DND-41 (cell line): ENCODE data around the gene VAV2.

ENCODE experiments used
- EZH2 ChIP-seq: IDR thresholded peaks from 3 replicates; pipeline ENCODE4 v1.6.1; 2012; ENCODE audit warnings: borderline replicate concordance, low read depth, mild to moderate bottlenecking, moderate library complexity, low read length, inconsistent platforms; ENCODE audit not compliant: severe bottlenecking
- TF ChIP-seq, protein P1 (sequence below): IDR thresholded peaks from 2 replicates; pipeline ENCODE4 v1.5.1; 2012; ENCODE audit warnings: borderline replicate concordance, low read length, moderate library complexity, mild to moderate bottlenecking; ENCODE audit not compliant: poor library complexity, severe bottlenecking; ENCODE audit errors: extremely low read depth

DNA sequence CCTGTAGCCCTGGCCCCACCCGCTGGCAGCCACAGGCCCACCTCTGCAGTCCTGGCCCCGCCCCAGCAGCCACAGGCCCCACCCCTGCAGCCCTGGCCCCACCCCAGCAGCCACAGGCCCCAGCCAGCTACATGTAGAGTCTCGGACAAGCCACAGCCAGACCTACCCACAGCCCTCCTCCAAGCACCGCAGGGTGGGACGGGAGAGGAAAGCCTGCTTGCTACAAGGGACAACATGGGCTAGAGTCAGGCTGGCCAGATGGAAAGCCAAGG, 204.4 kb downstream of the VAV2 start:
- TF ChIP-seq, protein P1, sequence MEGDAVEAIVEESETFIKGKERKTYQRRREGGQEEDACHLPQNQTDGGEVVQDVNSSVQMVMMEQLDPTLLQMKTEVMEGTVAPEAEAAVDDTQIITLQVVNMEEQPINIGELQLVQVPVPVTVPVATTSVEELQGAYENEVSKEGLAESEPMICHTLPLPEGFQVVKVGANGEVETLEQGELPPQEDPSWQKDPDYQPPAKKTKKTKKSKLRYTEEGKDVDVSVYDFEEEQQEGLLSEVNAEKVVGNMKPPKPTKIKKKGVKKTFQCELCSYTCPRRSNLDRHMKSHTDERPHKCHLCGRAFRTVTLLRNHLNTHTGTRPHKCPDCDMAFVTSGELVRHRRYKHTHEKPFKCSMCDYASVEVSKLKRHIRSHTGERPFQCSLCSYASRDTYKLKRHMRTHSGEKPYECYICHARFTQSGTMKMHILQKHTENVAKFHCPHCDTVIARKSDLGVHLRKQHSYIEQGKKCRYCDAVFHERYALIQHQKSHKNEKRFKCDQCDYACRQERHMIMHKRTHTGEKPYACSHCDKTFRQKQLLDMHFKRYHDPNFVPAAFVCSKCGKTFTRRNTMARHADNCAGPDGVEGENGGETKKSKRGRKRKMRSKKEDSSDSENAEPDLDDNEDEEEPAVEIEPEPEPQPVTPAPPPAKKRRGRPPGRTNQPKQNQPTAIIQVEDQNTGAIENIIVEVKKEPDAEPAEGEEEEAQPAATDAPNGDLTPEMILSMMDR, result no peak
- no peak for TF ChIP-seq EZH2
